Measurements from ENCODE around the gene CFAP299.

Gene CFAP299

DNA sequence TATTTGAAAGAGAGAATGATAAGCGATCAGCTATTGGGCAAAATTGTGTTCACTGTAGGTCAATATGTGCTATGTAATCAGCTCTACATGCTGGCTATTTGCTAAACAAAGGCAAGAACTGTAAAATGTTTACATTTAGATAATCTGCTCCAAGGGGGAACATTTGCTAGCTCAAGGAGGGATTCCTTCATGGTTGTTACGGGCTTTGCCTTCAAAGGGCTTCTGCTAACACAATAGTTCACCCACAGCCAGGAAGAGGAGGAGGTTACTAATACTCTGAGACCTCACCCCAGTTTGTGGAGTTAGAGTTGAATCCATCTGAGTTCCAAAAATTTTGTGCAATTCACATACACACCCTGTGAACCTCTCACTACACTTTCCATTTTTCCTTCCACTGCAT, 587.4 kb downstream of the CFAP299 start:
- TF ChIP-seq CTCF (IDR thresholded peaks at IDR 0.05), result no peak
- Histone ChIP-seq H3K4me3 (ENCODE audit: low read depth in 1 of 2, low read length in 1 of 2) (no peak overlapping the region), H3K9me3 (no peaks in the 10 kb centered on the region), H3K36me3 (no peaks in the 10 kb centered on the region), H3K27ac (no peak overlapping the region), H3K27me3 (no peaks in the 10 kb centered on the region), H3K4me1 (ENCODE audit: control insufficient read depth in 1 of 2, insufficient read depth in 1 of 2, low read depth in 1 of 2, low read length in 1 of 2) (no peaks in the 10 kb centered on the region)

GRCh38 chr4:80925293-80925692, 589.8 kb downstream of the CFAP299 start:
- no peak for TF ChIP-seq CTCF (IDR thresholded peaks at IDR 0.05)
- Histone ChIP-seq H3K4me1 (ENCODE audit: control insufficient read depth in 1 of 2, insufficient read depth in 1 of 2, low read depth in 1 of 2, low read length in 1 of 2) (no peaks in the 10 kb centered on the region), H3K4me3 (ENCODE audit: low read depth in 1 of 2, low read length in 1 of 2) (no peak overlapping the region), H3K27me3 (no peaks in the 10 kb centered on the region), H3K27ac (no peak overlapping the region), H3K9me3 (no peaks in the 10 kb centered on the region), H3K36me3 (no peaks in the 10 kb centered on the region)

DNA sequence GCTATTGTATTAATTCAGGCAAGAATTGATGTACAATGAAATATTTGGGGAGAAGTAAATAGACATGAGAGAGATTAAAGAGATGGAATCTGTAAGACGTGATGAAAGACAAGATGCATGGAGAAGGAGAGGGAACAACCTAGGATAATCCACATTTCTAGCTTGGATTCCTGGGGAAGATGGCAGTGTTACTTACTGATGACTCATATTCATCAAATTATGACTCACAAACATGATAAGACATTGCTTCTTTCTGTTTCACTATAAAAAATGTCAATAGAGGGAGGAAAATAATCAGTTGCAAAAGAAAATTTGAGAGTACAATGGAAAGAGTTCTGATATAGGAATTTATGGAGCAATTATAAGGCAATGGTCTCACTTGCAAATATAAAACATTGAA, 590.9 kb downstream of the CFAP299 start:
- Histone ChIP-seq H3K27me3 (no peaks in the 10 kb centered on the region), H3K9me3 (no peaks in the 10 kb centered on the region), H3K36me3 (no peaks in the 10 kb centered on the region), H3K27ac (no peak overlapping the region), H3K4me3 (ENCODE audit: low read depth in 1 of 2, low read length in 1 of 2) (no peak overlapping the region), H3K4me1 (ENCODE audit: control insufficient read depth in 1 of 2, insufficient read depth in 1 of 2, low read depth in 1 of 2, low read length in 1 of 2) (no peaks in the 10 kb centered on the region)
- TF ChIP-seq CTCF (IDR thresholded peaks at IDR 0.05), result no peak

DNA sequence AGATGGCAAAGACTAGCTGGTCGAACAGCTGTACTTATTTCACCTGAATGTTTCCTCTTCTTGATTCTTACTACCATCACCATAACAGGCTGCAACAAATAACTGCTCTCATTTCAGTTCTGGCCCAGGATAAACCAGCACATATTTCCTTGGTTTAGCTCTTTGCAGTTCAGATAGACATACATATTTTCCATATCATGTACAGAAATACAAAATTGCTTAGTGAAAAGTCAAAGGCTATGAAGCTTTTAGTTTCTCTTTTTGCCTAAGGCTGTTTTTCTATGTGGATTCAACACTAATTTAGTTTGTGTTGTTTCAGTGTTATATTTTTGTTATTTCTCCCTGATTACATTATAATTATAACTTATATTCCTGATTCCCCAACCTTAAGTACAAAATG, 591.4 kb downstream of the CFAP299 start:
- no peak for TF ChIP-seq CTCF (IDR thresholded peaks at IDR 0.05)
- H3K4me3 ChIP-seq (ENCODE audit: low read depth in 1 of 2, low read length in 1 of 2), result no peak overlapping the region
- no peaks in the 10 kb centered on the region for H3K4me1 ChIP-seq (ENCODE audit: control insufficient read depth in 1 of 2, insufficient read depth in 1 of 2, low read depth in 1 of 2, low read length in 1 of 2)
- H3K27ac ChIP-seq, result no peak overlapping the region
- H3K9me3 ChIP-seq, result no peaks in the 10 kb centered on the region
- H3K36me3 ChIP-seq, result no peaks in the 10 kb centered on the region
- H3K27me3 ChIP-seq, result no peaks in the 10 kb centered on the region

GRCh38 chr4:80927420-80927819, 591.9 kb downstream of the CFAP299 start:
- no peak for TF ChIP-seq CTCF (IDR thresholded peaks at IDR 0.05)
- H3K27ac ChIP-seq, result no peak overlapping the region
- no peak overlapping the region for H3K4me3 ChIP-seq (ENCODE audit: low read depth in 1 of 2, low read length in 1 of 2)

DNA sequence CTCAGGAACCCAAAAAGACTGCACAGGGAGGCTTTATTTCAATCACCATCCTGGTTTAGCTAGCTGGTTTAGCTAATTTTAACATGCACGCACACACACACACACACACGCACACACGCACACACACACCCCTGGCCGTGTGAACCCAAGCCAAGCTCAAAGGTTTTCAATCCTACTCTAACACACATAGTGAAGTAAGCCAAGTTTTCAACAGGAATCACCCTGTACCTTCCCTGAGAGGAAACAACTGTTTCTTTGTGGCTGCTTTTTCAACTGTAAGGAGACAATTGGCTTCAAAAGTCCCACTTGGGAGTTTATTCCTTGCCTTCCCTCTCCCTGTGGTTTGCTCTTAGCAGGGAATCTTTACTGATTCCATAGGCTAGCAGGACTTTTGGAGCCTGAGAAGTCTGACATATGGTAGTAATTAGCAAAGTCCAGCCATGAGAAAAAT, 596.1 kb downstream of the CFAP299 start:
- Histone ChIP-seq H3K27ac (no peak overlapping the region), H3K4me3 (ENCODE audit: low read depth in 1 of 2, low read length in 1 of 2) (no peak overlapping the region), H3K9me3 (no peaks in the 10 kb centered on the region), H3K36me3 (no peaks in the 10 kb centered on the region), H3K4me1 (ENCODE audit: control insufficient read depth in 1 of 2, insufficient read depth in 1 of 2, low read depth in 1 of 2, low read length in 1 of 2) (no peaks in the 10 kb centered on the region), H3K27me3 (no peaks in the 10 kb centered on the region)
- no peak for TF ChIP-seq CTCF (IDR thresholded peaks at IDR 0.05)

More at GRCh38 chr4:80927420-80927819, 591.9 kb downstream of the CFAP299 start:
- Histone ChIP-seq H3K36me3 (no peaks in the 10 kb centered on the region), H3K4me1 (ENCODE audit: control insufficient read depth in 1 of 2, insufficient read depth in 1 of 2, low read depth in 1 of 2, low read length in 1 of 2) (no peaks in the 10 kb centered on the region), H3K9me3 (no peaks in the 10 kb centered on the region), H3K27me3 (no peaks in the 10 kb centered on the region)

All from neutrophil (primary cell).